Testis (tissue), 2 donors: ENCODE results near the gene CTDSPL2.

Source experiments
- CTCF ChIP-seq, 3 experiments: fragments of 450-650 bp in 2 of 3; fragments of 200-600 bp in 1 of 3; sonication (generic) in 1 of 3; IDR thresholded peaks; one replicate each; pipeline ENCODE4 v1.5.1; 2016 to 2019; ENCODE audit warnings: antibody characterized with exemption in 3 of 3, mild to moderate bottlenecking in 2 of 3, moderate library complexity in 1 of 3
- POLR2A ChIP-seq: fragments of 450-650 bp; IDR thresholded peaks from one replicate; pipeline ENCODE4 v1.6.1; 2017; ENCODE audit warnings: antibody characterized with exemption, mild to moderate bottlenecking, moderate library complexity

- no peak for TF ChIP-seq CTCF (IDR thresholded peaks at IDR 0.05)
- no peak for TF ChIP-seq POLR2A
These were observed 141.9 kb downstream of the CTDSPL2 start for GRCh38 chr15:44569316-44569715.
